ENCODE measurements around the gene CD180.

GRCh38 chr5:67223211-67223610, 26.6 kb upstream of the CD180 start:
- TF ChIP-seq CTCF (IDR thresholded peaks at IDR 0.05) (no peak), POLR2A (IDR thresholded peaks at IDR 0.05) (no peak)

Measured in breast epithelium (tissue), 3 donors.